CD4-positive, alpha-beta T cell treated with Interferon gamma for 1 hour (primary cell): ENCODE results near the gene RHEX.
"Not testable (repeated sequence)": the region's sequence is repeated elsewhere in the genome, so short reads cannot be mapped to it uniquely, and the experiment has no call there.

Experiments used
- DNase-seq: peaks from one replicate; pipeline ENCODE4 v3.0.0-alpha.2; 2020

The RHEX gene

GRCh38 chr1:206030714-206031113 is 22.3 kb upstream of the RHEX start:
- peak; percentile 68 for DNase-seq

GRCh38 chr1:206032380-206033140 is 20.4 kb upstream of the RHEX start:
- no peak for DNase-seq

DNA sequence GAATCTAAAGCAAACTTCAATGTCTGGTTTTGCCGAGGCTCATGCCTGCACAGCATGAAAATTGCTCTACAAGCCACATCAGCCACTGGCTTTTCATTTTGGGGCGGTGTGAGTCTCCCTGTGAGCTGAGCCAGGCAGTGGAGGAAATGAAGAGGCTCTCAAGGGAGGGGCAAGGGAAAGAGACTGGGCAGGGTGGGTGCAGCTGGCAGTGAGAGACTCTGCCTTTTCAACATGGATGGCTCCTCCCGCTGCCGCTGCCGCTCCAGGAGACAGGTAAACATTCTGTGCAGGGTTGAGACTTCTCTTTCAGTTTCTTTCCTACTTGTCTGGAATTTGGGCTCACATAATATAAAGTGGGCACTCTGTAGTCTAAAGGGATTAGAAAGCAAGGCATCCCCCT is 17.9 kb upstream of the RHEX start:
- DNase-seq, result no peak

DNA sequence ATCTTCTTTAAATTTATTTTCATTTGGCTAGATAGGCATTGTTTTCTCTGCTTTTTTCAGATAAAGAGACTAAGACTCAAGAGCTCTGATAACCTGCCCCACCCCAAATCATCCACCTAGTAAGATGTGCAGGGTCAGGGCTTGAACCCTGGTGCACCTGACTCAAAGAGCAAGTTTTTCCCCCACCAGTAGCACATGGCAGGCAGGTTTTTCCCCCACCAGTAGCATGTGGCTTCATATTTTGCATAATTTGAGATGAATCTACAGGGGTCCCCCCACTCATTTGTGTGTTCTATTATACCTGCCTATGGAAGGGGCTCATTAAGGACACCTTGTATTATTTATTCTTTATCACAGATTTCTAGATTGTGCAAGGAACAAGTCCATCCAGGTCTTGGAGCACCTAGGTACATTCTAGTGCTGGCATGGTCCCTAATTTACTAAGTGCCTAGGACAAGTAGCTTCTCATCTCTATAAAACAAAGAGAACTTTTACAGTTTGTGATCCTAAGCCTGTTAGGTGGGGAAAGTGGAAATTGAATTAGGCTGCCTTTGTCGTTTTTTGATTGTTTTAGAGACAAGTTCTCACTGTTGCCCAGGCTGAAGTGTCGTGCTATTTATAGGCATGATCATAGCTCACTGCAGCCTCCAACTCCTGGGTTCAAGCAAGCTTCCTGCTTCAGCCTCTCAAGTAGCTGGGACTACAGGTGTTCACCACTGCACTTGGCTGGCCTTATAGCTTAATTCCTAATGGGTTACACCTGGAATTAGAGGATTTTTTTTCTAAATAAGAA is 16.1 kb upstream of the RHEX start:
- DNase-seq, result no peak

DNA sequence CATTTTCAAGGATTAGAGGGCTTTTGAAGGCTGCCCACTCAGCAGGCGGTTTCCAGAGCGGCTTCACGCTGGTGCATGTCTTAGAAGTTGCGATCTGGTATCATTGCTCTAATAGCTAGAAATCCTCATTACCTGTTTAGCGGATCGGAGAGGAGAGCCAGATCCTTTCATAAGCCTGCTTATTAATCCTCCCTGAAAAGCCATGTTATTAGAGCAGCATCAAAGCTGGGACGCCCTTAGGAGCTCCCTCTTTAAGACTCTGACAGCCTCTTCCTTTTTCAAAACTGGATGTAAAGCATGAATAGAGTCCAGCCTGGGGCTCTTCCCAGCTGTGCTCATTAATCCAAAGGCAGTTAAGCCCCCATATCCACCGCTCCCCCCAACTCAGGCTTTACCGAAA is 15.4 kb upstream of the RHEX start:
- no peak for DNase-seq

DNA sequence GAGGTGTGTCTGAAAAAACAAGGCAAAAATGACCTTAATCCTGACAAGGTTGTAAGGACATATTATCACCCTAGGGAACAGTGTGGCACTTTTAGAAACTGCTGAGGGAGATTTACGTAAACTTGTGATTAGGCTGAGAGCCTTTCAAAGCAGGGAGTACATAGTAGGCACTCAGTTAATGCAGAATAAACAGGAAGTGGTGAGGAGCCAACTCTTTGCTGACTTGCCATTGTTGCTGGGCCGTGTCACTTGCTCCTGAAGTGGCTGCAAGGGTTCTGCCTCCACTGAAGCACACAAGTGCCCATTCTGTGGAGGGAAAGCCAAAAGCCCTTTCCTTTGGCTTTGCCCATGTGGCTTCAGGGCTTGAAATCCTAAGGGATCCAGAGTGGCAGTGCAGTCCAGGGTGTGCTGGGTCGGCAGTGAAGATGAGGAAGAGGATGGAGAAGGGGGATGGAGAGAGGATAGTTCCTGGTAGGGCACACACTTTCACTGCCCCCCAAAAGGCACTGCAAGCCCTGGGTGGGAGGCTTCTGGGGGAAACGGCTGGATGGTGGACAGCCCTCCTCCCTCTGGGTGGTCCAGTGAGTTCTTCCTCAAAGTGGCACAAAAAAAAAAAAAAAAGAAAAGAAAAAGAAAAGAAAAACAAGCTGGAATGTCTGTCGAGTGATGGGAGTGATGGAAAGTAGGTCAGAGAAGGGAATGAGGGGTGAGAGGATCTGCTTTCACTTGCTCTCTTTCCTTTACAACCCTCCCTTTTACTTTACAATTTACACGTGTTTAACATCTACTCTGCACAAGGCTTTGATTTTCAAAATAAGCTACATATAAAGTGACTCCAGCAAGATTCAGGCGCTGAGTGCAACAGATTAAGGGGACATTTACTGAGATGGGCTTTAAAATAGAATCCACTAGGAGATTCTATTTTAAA is 13.7 kb upstream of the RHEX start:
- DNase-seq, result no peak

- no peak for DNase-seq
These were observed 12.6 kb upstream of the RHEX start for GRCh38 chr1:206040328-206040727.

DNA sequence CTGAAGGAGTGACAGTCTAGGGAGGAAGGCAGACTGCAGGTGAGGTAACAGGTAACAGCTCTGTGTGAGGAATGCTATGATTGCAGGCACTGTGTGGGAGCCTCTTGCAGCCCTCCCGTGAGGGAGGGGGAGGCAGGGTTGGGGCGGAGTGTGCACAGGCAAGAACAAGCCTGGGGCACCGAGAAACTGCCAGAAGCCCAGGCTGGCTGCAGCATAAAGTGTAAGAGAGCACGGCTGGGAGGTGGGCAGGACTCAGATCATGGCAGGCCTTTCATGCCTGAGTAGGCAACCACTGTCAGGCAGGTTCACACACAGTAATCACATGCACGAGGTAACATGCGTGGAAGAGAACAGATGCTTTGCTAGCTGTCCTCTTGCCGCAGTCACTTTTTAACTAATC is 11.3 kb upstream of the RHEX start:
- DNase-seq, result peak; percentile 13

DNA sequence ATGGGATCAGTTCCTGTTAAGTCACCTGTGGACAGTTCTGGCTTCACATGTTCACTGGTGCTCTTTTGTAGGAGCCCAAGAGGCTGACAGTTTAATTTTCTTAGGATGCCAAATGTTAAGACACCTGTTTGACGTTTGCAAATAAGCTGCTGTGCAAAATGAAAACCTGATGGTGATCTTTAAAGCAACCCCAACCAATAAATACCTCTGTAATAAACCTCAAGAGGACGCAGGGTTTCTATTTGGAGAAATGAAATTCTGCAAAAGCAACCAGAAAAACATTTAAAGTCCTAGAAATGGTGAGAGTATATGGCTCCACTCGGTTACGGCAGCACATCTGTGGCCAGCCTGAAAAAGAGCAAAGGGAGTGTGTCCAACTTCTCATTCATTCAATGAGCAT is 5.7 kb upstream of the RHEX start:
- no peak for DNase-seq

DNA sequence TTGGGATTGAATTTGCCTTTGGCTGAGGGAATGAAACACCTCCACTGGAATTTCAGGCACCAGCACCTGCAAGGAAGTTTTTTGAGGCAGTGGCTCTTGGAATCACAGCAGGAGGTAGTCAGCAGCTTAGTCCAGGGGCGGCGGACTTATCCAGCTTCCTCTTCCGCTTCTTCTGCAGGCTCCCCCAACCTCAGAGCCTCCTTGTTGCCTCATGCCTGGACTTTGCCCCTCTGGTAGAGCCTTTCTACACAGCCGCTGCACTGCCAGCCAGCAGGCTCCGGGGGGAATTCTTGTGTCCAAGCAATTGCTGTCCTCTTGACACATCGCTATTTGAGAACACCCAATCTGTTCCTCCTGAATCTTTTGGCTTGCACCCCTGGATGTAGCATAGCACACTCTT is 4.4 kb upstream of the RHEX start:
- DNase-seq, result no peak

- no peak for DNase-seq
These were observed 3.7 kb upstream of the RHEX start for GRCh38 chr1:206049293-206049692.

DNA sequence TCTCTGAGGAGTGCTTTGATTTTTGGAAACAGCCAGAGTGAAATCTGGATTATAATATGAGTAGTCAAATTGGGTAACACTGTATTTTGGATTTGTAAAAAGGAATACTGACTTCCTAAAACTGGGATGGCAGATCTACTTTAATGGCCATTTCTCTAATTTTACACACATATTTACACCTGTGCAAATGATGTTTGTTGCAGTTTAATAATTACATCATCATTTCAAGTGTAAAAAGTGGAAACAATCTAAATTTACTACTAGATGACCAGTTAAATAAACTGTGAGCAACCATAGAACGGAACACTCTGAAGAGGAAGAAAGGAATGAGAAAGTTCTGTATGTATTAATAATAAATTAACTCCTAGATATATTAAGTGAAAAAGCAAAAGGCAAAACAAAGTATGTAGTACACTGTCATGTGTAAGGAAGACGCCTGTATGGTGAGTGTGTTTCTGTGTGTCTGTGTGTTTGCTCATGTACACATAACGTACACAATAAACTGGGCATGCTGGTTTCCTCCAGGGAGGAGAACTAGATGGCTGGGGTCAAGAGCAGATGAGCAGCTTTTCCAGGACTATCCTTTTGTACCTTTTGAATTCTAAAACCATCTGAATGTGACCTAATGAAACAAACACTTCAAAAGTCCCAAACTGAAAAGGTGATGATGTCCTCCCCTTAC is 2.9 kb upstream of the RHEX start:
- DNase-seq, result no peak

GRCh38 chr1:206050655-206051235 is 2.2 kb upstream of the RHEX start:
- DNase-seq, result peak; percentile 83

DNA sequence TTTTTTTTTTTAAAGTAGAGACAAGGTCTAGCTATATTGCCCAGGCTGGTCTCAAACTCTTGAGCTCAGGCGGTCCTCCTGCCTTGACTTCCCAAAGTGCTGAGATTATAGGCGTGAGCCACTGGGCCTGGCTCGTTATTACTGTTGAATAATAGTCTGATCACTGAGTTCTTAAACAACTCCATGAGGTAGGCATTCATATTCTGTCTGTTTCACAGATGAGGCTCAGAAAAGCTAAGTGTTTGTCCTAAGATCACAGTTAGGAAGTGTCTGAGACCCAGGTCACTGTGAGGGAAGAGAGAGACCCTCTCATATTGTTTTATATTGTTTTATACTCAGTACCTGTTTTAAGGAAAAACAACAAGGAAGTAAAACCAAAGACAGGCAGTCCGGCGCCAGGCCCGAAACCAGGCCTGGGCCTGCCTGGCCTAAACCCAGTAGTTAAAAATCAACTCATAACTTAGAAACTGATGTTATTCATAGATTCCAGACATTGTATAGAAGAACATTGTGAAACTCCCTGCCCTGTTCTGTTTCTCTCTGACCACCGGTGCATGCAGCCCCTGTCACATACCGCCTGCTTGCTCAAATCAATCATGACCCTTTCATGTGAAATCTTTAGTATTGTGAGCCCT is 625 bp upstream of the RHEX start:
- DNase-seq, result not testable (repeated sequence)

DNA sequence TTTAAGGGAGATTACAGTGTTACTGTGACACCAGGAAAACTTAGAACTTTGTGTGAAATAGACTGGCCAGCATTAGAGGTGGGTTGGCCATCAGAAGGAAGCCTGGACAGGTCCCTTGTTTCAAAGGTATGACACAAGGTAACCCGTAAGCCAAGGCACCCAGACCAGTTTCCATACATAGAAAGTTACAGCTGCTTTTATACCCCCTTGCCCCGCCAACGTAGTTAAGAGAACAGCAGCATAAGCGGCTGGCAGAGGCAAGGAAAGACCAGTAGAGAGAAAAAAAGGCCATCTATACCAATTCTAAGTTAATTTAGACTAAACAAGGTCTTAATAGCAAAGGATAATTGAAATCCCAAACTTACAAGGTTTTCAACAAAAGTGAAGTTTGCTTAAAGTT is 643 bp downstream of the RHEX start:
- DNase-seq, result not testable (repeated sequence)

DNA sequence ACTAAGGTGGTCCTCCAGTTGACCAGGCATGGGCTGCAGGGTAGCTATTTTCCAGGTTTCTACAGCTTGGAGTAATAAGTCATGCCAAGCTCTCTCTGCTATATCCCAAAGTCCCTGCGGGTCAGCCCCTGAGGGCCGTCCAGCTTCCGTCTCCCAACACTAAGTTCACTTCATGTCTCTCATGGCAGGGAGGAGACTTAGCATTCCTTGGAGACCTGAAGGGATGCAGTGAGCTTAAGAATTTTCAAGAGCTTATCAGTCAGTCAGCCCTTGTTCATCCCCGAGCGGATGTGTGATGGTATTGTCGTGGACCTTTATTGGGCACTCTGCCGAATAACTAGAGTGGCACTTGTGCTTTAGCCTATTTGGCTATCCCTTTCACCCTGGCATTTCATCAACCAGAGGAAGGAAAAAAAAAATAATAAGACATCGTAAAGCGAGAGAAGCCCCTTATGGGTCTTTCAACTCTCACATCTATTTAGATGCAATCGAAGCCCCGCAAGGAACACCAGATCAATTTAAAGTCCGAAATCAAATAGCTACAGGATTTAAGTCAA is 2.2 kb downstream of the RHEX start:
- DNase-seq, result not testable (repeated sequence)

DNA sequence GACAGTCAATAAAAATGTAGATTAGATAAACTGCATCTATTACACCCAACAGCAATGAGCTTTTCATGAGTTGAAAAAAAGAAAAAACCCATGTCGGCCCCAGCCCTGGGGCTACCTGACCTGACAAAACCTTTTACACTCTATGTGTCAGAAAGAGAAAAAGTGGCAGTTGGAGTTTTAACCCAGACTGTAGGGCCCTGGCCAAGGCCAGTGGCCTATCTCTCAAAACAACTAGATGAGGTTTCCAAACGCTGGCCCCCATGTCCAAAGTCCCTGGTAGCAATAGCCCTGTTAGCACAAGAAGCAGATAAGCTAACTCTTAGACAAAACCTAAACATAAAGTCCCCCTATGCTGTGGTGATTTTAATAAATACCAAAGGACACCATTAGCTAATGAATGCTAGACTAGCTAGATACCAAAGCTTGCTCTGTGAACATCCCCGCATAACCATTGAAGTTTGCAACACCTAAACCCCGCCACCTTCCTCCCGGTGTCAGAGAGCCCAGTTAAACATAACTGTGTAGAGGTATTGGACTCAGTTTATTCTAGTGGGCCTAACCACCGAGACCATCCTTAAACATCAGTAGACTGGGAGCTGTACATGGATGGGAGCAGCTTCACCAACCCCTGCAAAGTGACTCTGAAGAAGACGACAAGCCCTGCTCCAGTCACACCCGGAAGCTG is 2.8 kb downstream of the RHEX start:
- DNase-seq, result not testable (repeated sequence)

DNA sequence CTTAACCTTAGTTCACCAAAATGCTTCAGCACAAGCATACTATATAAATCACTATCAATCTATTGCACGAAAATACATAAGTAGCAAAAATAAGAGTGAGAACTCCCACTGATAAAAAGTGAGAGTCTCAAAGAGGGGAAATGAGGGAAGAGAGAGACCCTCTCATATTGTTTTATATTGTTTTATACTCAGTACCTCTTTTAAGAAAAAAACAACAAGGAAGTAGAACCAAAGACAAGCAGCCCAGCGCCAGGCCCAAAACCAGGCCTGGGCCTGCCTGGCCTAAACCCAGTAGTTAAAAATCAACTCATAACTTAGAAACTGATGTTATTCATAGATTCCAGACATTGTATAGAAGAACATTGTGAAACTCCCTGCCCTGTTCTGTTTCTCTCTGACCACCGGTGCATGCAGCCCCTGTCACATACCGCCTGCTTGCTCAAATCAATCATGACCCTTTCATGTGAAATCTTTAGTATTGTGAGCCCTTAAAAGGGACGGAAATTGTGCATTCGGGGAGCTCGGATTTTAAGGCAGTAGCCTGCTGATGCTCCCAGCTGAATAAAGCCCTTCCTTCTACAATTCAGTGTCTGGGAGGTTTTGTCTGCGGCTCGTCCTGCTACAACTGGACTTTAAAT is 5.4 kb downstream of the RHEX start:
- not testable (repeated sequence) for DNase-seq

DNA sequence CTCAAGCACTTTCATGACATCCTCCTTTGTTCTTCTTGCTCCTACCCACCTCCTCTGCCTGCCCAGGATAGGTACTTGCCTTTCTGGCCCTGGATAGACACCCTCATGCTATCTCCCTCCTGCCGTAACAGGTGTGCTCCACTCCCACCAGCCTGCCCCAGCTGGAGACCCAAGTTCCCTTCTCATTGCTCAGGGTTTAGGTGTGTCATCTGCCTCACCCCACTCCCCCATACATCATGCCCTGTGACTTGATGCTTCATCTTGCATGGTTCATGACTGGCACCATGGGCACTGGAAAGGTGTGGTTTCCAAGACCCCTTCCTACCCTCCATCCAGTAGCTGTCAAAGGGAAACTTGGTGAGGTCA is 5.9 kb downstream of the RHEX start:
- no peak for DNase-seq

DNA sequence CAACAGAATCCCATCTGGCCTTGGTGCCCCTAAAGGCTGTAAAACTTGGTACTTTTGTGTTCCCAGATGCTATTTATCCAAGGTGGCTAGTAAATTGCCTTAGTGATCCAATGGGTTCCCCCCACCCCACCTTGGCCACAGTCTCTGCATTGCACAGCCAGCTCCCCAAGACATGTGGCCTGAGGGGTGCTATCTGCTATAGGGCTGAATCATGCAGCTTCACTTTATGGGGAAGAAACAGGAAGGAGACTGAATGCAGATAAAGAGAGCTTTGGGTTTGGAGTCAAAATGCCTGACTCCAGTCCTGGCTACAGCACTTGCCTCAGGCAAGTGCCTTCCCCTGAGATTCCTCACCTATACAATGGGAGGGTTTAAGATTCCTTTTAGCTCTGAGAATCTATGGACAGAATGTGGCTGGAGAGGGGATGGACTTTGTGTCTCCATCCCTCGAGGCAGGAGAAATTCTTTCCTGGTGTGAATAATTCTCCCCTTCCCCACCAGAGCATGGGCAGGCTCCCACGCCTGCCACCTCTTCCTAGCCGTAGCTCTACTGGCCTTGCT is 6.5 kb downstream of the RHEX start:
- DNase-seq, result no peak
